HG02840 (cell line): ENCODE data around the gene ITPKB.
"Not testable (repeated sequence)": the region's sequence is repeated elsewhere in the genome, so short reads cannot be mapped to it uniquely, and the experiment has no call there.

Source experiments
- ATAC-seq: cut with Tn5 transposase; IDR thresholded peaks from one replicate; pipeline ENCODE4 v1.9.1; 2021; ENCODE audit warnings: mild to moderate bottlenecking, moderate library complexity, moderate number of reproducible peaks; ENCODE audit not compliant: unreplicated experiment, low FRiP score

Gene ITPKB

GRCh38 chr1:226761322-226761721 lies 22.2 kb upstream of the ITPKB start:
- no peak for ATAC-seq

- ATAC-seq: no peak
Observed at GRCh38 chr1:226754793-226755533, 15.9 kb upstream of the ITPKB start.

- ATAC-seq: no peak
Observed at GRCh38 chr1:226754097-226754496, 15.0 kb upstream of the ITPKB start.

DNA sequence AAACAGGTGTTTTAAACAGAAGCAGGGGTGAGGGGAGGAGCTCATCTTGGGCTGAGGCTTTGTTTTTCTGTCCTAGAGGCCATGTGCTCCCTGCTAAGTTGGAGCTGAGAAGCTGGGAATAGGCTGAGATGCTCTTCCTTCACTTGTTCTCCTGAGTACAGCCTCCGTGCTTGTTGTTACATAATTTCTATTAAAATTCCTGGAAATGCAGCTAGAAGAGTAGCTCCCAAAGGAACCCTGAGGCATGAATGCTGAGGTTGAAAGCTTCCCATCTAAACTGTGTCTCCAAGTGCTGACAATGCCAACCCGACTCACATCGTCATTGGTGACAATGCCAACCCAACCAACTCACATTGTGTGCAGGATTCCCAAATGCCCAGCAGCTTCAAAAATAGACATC lies 12.6 kb upstream of the ITPKB start:
- ATAC-seq: no peak

DNA sequence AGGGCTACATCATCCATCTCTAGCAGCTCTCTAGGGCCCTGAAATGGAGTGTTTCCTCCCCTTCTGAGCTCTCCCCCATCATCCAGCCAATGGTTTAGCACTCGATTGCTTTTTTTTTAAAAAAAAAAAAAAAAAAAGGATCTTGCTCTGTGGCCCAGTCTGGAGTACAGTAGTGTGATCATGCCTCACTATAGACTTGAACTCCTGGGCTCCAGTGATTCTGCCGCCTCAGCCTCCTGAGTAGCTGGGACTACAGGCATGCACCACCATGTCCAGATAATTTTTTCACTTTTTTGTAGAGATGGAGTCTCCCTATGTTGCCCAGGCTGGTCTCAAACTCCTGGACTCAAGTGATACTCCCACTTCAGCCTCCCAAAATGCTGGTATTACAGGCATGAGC lies 12.1 kb upstream of the ITPKB start:
- no peak for ATAC-seq

GRCh38 chr1:226749467-226749866 lies 10.4 kb upstream of the ITPKB start:
- no peak for ATAC-seq

- ATAC-seq: no peak
Observed at GRCh38 chr1:226748306-226748705, 9.2 kb upstream of the ITPKB start.

- ATAC-seq: not testable (repeated sequence)
Observed at GRCh38 chr1:226747519-226748263, 8.6 kb upstream of the ITPKB start.

GRCh38 chr1:226743259-226743658 lies 4.2 kb upstream of the ITPKB start:
- ATAC-seq: no peak

DNA sequence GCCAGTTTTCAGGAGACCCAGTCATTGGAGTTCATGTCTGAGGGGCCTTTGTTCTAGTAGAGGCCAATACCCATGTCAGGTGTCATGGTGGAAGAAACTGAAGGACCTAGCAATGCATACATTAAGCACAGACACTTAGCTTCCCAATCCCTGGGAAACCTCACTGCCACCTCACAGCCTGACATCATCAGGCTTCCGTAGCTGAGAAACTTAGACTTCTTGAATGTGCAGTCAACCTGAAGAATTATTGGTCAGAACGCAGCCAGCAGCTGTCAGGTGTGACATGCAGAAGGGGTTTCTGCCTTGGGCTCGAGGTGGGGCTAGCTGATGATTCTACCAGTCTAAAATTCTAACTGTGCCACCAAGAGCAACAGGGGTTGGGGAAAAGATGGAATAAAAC lies 1.9 kb upstream of the ITPKB start:
- no peak for ATAC-seq

DNA sequence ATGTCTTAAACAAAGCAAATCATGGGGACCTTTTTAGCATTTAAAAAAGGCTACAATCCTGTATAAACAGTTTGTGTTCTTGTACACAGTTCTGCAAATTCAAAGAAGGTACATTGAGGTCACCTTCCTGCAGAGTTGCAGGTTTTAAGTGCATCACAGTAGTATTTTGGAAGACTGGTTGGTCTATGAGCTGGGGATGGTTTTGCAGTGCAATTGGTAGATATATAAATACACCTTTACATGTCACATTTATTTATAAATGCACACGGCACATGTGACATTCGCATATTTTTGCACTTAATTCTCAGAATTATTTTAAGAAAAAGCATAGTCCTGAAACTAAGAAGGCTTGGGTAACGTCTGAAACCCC lies 599 bp upstream of the ITPKB start:
- ATAC-seq: no peak

DNA sequence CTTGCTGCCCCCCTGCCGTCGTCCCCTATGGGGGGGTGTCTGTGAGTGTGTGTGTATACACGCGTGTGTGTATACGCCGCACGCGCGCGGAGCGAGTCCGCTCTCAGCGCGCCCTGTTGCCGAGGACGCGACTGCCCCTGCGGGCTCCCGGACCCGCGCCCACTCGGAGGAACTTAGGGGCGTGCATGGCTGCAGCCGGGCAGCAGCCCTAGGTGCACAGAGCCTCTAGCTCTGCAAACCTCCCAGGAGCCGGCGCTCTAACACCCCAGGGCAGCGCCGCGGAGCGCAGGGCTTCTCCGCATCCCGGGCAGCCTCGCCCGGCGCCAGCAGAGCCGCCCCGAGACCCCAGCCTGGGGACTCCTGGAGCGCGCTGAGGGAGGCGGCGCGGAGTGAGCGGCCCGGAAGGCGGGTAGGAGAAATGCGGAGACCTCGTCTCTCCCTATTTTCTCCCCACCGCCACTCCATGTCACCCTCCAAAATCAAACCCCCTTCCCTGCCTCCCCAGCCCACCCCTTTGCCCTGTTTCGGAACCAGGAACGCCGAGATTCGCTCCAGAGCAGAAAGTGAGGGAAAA lies 574 bp downstream of the ITPKB start:
- no peak for ATAC-seq

- ATAC-seq: no peak
Observed at GRCh38 chr1:226737819-226738420, 1.2 kb downstream of the ITPKB start.

GRCh38 chr1:226736908-226737818 lies 1.9 kb downstream of the ITPKB start:
- ATAC-seq: no peak

DNA sequence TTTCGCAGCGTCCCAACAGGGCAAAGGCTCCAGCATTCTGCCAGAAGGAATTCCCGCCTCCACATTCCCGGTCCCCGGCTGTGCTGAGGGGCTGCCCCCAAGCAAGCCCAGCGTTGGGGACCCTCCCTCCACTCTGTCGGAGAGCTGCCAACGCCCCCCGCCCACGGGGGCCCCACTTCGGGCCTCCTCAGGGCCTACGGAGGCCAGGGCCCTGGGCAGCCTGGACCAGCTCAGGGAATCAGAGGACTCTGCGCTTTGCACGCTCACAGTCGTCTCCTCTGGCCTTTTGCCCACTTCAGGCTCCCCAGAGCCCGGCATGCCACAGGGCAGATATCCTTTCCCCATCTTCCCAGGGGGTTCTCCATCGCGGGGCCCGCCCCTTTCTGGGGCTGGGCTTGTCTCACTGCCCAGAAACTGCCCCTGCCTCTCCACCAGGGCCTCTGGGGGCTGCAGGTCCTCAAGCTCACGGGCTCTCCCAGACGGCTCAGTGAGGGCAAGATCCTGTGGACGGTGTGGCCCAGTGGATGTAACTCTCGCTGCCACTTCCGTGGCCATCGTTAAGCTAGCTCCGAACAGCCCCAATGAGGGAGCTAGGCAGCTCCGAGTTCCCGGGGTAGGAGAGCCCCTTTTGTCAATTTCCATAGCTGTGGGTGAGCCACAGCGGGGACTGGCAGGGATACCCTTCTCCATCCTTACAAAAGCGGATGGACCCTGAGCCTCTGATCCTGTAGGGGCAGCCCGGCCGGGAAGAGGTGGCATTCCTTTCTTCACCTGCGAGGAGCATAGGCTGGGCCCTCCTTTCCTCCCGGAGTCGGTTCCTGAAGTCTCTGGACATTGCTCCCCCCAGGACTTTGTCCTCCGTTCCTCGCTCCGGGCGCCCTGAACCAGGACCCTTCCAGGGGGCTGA lies 2.8 kb downstream of the ITPKB start:
- ATAC-seq: no peak

GRCh38 chr1:226735576-226735975 lies 3.5 kb downstream of the ITPKB start:
- ATAC-seq: no peak

- no peak for ATAC-seq
Observed at GRCh38 chr1:226734611-226735153, 4.4 kb downstream of the ITPKB start.

- no peak for ATAC-seq
Observed at GRCh38 chr1:226733876-226734275, 5.2 kb downstream of the ITPKB start.

GRCh38 chr1:226733304-226733703 lies 5.8 kb downstream of the ITPKB start:
- no peak for ATAC-seq
